GM13976 (cell line): Measurements from ENCODE around the gene PRPF40B.

Source experiments
- DNase-seq: peaks from one replicate; pipeline ENCODE4 v3.0.0; 2012; ENCODE audit warnings: low spot score
- in situ Hi-C: fragments of 300-500 bp; cut with MboI; formaldehyde crosslinking; loops from one replicate; pipeline ENCODE4 v1.12.0; 2022; ENCODE audit warnings: low sequenced_read_pairs, mixed read lengths, inconsistent platforms; ENCODE audit not compliant: unreplicated experiment
- TF ChIP-seq, protein P1 (sequence below): IDR thresholded peaks from 2 replicates; pipeline ENCODE4 v1.5.1; 2012; ENCODE audit warnings: borderline replicate concordance, mild to moderate bottlenecking; ENCODE audit not compliant: insufficient read depth; ENCODE audit errors: extremely low read depth, missing control alignments, control extremely low read depth

PRPF40B gene

DNA sequence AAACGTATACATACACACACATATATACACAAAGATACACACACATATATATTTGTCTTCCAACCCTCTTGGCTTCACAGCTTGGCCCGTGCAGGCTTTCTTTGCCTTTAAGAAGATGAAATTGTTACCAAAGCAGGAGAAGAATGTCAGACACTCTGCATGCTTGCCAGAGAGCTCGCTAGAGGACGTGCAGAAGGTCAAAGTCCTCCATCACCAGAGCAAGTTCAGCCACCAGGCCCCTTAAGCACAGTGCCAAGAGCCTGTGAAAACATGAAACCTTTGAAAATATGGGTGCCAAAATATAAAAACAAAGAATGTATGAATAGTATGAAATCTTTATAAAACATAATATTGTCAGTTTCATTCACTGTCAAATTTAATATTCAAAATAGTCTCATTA, 40.5 kb upstream of the PRPF40B start:
- DNase-seq, result no peak
- in situ Hi-C loops, result no loop called here
- TF ChIP-seq, protein P1, sequence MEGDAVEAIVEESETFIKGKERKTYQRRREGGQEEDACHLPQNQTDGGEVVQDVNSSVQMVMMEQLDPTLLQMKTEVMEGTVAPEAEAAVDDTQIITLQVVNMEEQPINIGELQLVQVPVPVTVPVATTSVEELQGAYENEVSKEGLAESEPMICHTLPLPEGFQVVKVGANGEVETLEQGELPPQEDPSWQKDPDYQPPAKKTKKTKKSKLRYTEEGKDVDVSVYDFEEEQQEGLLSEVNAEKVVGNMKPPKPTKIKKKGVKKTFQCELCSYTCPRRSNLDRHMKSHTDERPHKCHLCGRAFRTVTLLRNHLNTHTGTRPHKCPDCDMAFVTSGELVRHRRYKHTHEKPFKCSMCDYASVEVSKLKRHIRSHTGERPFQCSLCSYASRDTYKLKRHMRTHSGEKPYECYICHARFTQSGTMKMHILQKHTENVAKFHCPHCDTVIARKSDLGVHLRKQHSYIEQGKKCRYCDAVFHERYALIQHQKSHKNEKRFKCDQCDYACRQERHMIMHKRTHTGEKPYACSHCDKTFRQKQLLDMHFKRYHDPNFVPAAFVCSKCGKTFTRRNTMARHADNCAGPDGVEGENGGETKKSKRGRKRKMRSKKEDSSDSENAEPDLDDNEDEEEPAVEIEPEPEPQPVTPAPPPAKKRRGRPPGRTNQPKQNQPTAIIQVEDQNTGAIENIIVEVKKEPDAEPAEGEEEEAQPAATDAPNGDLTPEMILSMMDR, result no peak

DNA sequence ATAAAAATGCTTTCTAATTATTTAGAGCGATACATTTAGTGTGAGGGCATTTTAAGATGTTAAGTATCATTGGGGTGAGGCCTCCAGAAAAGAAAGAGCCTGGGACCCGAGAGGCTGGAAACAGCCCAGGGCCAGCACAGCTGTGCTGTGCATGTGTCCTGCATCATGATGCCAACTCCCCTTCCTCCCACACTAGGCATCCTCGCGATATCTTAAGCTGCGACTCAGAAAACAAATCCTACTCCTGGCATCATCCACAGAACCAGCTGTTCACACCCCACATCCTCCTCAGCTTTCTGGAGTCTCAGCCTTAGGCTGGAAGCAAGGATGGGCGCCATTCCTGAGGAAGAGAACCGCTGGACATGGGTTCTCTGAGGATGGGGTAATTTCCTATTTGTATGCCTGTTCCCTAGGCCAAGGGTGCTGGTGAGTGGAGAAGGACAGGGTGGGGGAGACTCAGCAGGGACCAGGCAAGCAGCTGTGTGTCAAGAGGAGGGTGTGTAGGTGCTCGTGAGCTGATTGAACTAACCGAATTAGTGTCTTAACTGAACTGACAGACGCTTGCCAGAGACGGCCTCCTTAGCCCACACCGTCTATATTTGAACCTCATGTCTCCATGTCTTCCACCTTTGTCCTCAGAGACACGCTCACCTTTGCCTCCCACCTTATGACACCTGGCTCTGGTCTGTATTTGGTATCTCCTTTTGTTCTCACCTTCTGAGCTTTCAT, 39.8 kb upstream of the PRPF40B start:
- DNase-seq, result no peak
- in situ Hi-C loops, result no loop called here
- TF ChIP-seq, protein P1, result no peak

DNA sequence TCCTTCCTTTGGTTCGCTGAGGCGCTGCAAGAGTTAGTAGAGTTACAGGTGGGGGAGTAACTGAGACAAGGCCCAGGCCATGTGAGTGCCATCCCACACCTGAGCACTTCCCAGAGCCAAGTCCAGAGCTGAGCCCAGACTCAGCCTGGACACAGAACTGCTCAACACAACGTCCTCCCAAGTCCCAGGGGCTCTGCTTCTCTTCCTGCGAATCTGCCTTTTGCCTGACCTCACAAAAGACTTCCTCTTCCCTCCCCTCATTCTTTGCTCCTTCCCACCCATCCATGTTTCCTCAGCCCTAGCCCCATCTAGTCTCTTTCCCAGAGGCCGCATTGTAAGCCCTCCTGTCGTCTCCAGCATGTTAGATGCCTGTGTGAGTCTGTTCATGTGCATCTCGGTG, 38.8 kb upstream of the PRPF40B start:
- TF ChIP-seq, protein P1, result no peak
- in situ Hi-C loops, result no loop called here
- no peak for DNase-seq

DNA sequence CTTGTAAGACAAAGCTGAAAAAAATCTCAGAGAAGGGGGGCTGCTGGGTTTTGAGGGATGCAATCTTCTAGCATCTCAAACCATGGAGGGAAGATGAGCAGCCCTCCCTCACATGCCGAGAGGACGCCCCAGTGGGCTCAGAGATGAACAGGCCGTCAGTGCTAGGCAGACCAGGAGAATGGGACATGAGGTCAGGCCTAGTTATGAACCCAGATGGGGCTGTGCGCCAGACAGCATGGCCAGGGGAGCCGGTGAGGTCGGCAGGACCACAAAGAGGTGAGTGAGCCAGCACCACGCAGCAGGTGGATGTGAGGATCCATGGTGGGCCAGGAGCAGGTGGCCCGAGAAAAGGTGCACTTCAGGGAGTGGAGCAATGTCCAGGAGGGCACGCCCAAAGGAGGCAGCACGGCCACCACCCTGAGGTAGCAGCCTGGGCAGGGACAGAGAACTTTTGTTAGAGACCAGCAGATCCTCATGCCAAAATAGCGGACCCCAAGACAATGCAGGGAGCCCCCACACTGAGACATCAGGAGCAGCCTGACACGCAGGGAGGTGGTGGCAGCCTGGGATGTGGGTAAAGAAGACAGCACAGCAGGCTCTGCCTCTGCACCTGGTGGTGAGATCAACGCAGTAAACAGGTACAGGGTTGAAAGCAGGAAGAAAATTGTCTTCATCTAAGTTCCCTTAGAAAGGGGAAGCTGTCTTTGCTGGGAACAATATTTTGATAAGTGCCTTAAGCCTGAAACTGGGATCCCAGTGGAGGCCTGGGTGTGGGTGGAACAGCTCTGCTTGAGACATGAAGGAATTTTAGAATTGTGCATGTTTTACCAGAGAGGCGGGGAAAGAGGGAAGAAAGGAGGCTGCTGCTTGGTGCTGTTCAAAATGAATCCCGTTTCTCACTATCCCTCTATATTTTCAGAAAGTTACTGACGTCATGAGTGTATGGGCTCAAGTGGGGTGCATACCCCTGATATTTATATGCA, 37.6 kb upstream of the PRPF40B start:
- DNase-seq, result no peak
- in situ Hi-C loops, result no loop called here
- TF ChIP-seq, protein P1, result no peak

DNA sequence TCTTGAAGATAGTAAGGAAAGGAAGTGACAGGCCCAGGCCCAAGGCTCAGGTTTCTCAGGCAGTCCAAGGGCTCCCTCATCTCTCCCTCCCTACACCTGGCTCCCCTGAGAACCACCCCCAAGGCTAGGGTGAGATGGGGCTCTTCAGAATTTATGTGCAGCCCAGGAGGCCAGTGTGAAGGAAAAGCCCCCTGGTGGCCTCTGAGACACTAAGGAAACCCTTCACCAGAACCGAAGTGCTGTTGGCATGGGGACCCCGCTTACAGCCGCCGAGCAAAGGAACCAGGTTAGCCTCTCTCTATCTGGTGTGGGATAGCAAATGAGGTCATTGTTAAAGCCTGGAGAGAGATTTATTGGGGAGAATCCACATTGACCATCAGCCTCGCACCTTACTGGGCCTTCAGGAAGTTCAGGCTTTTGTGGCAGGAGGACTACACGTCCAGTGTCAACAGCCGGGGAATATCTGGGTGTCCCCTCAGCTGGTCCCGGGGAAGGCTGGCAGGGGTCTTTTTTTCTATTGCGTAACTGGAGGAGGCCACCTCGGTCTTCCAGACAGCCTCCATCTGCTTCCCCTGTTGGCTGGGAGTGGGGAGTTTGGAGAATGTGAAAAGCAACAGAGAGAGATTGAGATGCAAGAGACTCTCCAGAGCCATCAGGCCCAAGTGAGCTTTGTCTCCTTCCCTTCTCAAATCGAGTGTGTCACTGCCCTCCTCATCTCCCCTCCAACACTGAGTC, 36.0 kb upstream of the PRPF40B start:
- no peak for DNase-seq

More for the DNA sequence above, 36.0 kb upstream of the PRPF40B start:
- TF ChIP-seq, protein P1, result no peak
- in situ Hi-C loops, result no loop called here
